Stimulated activated CD8-positive, alpha-beta memory T cell treated with anti-CD3 and anti-CD28 coated beads, Interleukin-2, amount 100 ng/mL, for 48 hours (primary cell): ENCODE data around the gene COQ2.
"Not testable (repeated sequence)": the region's sequence is repeated elsewhere in the genome, so short reads cannot be mapped to it uniquely, and the experiment has no call there.

ENCODE experiments used
- DNase-seq, 2 donors: peaks; one replicate each; pipeline ENCODE4 v3.0.0-alpha.2; 2020; ENCODE audit warnings: low read depth in 2 of 2

The COQ2 gene

GRCh38 chr4:83247415-83248357 lies 36.9 kb downstream of the COQ2 start:
- no peak for DNase-seq

GRCh38 chr4:83241132-83241531 lies 43.5 kb downstream of the COQ2 start:
- DNase-seq, result no peak

- DNase-seq, result no peak
Observed at GRCh38 chr4:83240379-83240875, 44.2 kb downstream of the COQ2 start.

GRCh38 chr4:83238393-83239248 lies 46.0 kb downstream of the COQ2 start:
- DNase-seq, result no peak

DNA sequence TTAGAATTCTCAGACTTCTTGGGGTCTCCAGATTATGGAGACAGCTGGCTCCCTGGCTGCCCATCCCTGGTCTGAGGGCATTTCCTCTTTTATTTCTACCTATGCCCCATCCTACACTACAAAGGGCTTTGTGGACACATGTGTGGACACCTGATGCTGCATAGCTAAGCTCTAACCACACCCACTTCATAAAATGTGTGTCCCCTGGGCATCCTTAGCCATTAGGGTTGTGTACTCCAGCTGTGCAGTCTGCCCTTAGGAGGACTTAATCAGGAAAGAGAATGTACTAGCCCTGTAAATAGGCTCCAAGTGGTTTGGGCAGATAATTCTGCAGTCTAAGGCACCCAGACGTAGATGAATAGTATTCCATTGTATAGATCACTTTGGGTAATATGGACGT lies 47.0 kb downstream of the COQ2 start:
- no peak for DNase-seq

GRCh38 chr4:83235645-83236133 lies 48.9 kb downstream of the COQ2 start:
- DNase-seq, result not testable (repeated sequence)

GRCh38 chr4:83234902-83235644 lies 49.5 kb downstream of the COQ2 start:
- no peak for DNase-seq

DNA sequence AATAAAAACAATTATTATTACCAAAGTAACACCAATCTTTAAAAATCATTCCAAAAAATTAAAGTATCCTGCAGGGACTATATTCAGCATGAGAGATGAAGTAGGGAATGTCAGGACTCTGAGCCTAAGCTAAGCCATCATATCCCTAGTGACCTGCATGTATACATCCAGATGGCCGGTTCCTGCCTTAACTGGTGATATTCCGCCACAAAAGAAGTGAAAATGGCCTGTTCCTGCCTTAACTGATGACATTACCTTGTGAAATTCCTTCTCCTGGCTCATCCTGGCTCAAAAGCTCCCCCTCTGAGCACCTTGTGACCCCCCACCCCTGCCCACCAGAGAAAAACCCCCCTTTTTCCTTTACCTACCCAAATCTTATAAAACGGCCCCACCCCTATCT lies 50.2 kb downstream of the COQ2 start:
- DNase-seq, result not testable (repeated sequence)

DNA sequence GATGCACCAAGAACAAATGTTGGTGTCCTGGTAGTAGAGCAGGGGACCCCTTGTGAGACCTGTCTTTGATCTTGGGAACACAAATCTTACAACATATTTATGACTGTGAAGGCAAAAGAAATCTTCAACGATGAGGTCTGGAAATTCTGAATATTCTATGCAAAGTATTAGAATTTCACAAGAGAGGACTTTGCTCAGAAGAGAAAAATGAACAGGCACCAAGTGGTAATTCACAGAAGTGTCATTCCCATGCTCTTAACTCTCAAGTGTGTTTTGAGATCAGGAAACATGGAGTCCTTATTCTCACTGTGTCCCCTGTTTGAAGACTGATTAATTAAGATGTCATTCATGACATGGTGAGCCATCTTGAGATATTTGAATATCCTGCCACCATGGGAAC lies 52.5 kb downstream of the COQ2 start:
- DNase-seq, result no peak

- DNase-seq, result no peak
Observed at GRCh38 chr4:83231620-83232076, 53.0 kb downstream of the COQ2 start.

- DNase-seq, result no peak
Observed at GRCh38 chr4:83230928-83231327, 53.7 kb downstream of the COQ2 start.

- DNase-seq, result no peak
Observed at GRCh38 chr4:83229791-83230190, 54.8 kb downstream of the COQ2 start.

- DNase-seq, result no peak
Observed at GRCh38 chr4:83228231-83228630, 56.4 kb downstream of the COQ2 start.

GRCh38 chr4:83224502-83225197 lies 59.9 kb downstream of the COQ2 start:
- no peak for DNase-seq

- no peak for DNase-seq
Observed at GRCh38 chr4:83223781-83224180, 60.8 kb downstream of the COQ2 start.

- DNase-seq, result no peak
Observed at GRCh38 chr4:83221897-83222441, 62.6 kb downstream of the COQ2 start.

DNA sequence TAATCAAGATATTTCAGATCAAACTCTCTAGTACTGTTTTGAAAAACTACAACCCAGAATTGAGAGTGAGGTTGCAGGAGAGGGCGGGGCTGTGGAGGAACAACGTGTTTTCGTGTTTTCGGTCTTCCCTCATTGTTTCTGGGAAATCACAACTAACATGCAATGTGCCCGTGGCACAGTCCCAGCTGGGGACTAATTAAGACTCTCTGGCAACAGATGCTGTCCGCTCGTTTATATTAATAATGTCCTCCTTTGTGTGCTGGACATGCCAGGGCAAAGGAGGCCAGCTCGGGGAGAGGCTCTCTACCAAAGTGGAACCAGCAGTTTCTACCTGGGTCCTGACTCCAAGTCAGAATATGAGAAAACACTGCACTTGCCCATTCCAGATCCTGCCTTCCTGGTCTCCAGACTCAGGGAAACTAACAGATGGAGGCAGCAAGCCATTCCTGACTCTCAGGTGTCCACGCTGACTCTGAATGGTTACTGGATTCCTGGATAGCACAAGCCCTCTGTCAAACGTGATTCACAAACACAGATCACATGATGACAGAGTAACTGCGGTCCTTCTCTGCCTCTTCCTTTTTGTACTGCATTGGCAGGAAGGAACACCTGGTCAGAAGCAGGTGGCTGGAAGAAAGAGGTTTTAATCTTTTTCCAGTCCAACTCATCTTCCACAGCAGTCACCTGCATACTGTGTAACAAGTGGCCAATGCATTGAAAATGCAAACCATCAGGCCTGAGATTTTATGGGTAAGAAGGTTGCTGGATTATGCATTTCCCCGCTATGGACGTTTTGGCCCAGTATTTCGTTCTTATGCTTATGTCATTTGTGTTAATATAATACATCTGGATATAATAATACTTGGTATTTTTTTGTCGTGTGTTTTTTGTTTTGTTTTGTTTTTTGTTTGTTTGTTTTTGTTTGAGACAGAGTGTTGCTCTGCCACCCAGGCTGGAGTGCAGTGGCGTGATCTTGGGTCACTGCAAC lies 65.0 kb downstream of the COQ2 start:
- DNase-seq, result peak; percentile 37 to 60

DNA sequence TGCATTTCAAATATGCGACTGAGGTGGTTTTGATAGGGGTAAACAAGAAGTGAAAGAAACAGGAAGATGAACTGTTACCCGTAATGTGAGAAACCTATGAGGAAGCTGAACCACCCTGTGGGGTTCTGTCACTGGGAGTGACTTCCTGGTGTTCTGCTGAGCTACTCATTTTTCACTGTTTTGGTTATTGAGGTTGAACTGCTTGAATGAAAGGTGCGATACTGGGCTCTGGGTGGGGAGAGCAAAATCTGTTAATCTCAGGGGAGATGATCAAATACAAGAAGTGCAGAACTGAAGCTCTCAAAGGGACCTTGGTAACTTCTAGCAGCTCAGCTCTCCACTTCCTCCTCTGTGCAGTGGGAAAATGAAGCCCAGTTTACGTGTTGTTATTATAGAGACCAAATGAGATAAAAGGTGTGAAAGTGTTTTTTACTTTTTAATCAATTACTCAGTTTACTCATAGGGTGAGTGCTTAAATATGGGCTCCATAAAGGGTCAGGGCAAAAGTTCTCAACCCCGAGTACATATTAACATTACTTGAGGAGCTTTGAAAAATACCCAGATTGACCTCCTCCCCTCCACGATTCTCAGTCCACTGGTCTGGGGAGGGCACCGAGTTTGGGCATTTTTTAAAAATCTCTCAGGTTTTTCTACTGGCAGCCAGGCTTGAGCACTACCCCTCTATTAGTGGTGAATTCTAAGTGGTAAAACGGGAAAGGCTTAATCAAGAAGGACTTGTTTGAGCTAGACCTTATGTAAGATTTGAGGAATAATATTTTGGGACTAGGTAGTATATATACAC lies 66.7 kb downstream of the COQ2 start:
- DNase-seq, result peak; percentile 11 to 26
